OCI-LY7 (cell line): ENCODE data around the gene NAB2.

Experiments
- EZH2phosphoT487 ChIP-seq: fragments of 200-600 bp; sonication (generic); IDR thresholded peaks from 2 replicates; pipeline ENCODE4 v1.6.1; 2018; ENCODE audit warnings: low read depth, borderline replicate concordance, mild to moderate bottlenecking, mixed run types, antibody characterized with exemption, low read length, moderate library complexity, mixed read lengths
- TF ChIP-seq, protein P1 (sequence below): fragments of 200-600 bp; sonication (generic); conservative IDR thresholded peaks from 2 replicates; pipeline ENCODE4 v1.5.1; 2014; ENCODE audit warnings: mild to moderate bottlenecking, antibody characterized with exemption, low read length, moderate library complexity, mixed read lengths

DNA sequence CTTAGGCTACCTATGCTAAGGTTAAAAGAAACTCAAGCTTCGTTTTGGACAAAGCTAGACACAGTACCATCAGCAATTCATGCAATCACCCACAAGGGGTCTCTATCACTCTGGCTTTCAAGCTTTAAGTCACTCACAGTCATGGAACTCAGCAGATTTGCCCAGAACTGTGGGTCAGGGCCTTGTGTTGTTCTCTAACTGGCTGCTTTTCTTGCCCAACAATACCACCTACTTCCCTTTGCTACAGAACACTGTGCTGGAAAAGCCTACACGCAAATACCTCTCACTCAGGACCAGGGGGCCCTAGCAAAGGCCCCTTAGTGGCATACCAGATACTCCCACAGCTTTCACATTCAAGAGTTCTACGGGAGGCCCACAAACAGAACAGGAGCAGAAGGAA, 19.4 kb upstream of the NAB2 start:
- TF ChIP-seq, protein P1, sequence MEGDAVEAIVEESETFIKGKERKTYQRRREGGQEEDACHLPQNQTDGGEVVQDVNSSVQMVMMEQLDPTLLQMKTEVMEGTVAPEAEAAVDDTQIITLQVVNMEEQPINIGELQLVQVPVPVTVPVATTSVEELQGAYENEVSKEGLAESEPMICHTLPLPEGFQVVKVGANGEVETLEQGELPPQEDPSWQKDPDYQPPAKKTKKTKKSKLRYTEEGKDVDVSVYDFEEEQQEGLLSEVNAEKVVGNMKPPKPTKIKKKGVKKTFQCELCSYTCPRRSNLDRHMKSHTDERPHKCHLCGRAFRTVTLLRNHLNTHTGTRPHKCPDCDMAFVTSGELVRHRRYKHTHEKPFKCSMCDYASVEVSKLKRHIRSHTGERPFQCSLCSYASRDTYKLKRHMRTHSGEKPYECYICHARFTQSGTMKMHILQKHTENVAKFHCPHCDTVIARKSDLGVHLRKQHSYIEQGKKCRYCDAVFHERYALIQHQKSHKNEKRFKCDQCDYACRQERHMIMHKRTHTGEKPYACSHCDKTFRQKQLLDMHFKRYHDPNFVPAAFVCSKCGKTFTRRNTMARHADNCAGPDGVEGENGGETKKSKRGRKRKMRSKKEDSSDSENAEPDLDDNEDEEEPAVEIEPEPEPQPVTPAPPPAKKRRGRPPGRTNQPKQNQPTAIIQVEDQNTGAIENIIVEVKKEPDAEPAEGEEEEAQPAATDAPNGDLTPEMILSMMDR = peak; percentile 94
- no peak for TF ChIP-seq EZH2phosphoT487
